ENCODE results near the gene ACOXL. TPM values are rescaled to one million over a fixed set of nuclear protein-coding genes. Genes with fewer than 3 reads are reported as not detected.

Gene ACOXL
- total and polyA plus RNA-seq, 9 of the 15 experiments (the other 6 are each of a cell fraction or from before 2014, with no cell fraction given) = 0.31 to 0.56 TPM; not detected in 7

DNA sequence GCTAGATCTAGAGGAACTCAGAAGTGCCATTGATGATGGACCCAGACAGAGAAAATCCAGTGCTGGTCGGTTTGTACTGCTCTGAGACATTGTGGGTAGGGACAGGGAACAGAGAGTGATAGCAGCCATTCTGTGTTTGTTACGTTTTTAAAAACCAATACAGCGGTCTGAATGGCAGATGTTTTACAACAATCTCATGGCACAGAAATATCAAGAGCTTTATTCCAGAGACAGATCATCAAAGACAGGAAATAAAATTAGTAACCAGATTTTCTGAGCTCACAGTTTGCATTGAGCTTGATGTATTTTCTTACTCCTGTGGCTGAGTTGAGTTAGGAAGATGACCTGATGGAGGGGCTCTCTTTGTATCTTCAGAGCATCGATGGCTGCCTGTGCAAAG, 273.4 kb downstream of the ACOXL start:
- intact Hi-C loops (cut with micrococcal nuclease) = no loop called here

More for the DNA sequence above, 273.4 kb downstream of the ACOXL start:
- BruUV-seq (replicated peaks) = no TSS peak
- Histone ChIP-seq H3K4me1 (replicated peaks in 1 of 2; ENCODE audit: control insufficient read depth in 2 of 2, insufficient read depth in 2 of 2, low read length in 2 of 2) (no peaks in the 10 kb centered on the region), H3K27ac (ENCODE audit: extremely low read depth, low read depth, low read length) (no peak overlapping the region), H3K79me2 (ENCODE audit: control insufficient read depth, insufficient read depth, low read length) (no peaks in the 10 kb centered on the region), H3K9me1 (ENCODE audit: control insufficient read depth, insufficient read depth, low read length) (no peaks in the 10 kb centered on the region), H3K9me3 (replicated peaks; ENCODE audit: control insufficient read depth, insufficient read depth, low read depth, low read length) (no peaks in the 10 kb centered on the region), H3K27me3 (ENCODE audit: control insufficient read depth in 2 of 2, insufficient read depth in 2 of 2, low read length in 2 of 2) (peaks cover 2 to 5% of the 10 kb centered on the region in 2 experiments; a peak in 2 of 5 replicates), H3K4me3 (no peak overlapping the region), H3K4me2 (ENCODE audit: insufficient read depth, low read length) (no peak overlapping the region), H4K20me1 (replicated peaks; ENCODE audit: control insufficient read depth, insufficient read depth, low read length) (no peaks in the 10 kb centered on the region), H3K9ac (ENCODE audit: insufficient read depth in 1 of 2, low read depth in 2 of 2, low read length in 2 of 2) (no peak overlapping the region), H2AFZ (ENCODE audit: low read depth, low read length) (no peak overlapping the region), H3K36me3 (ENCODE audit: control insufficient read depth, insufficient read depth, low read length) (no peaks in the 10 kb centered on the region)
- FAIRE-seq (no peak), DNase-seq (ENCODE audit: extremely low read depth in 1 of 4, low spot score in 3 of 4) (no peak), ATAC-seq (no peak)
- in situ Hi-C loops (cut with MboI) = no loop called here
- ChIA-PET POLR2A (interaction anchor here (0.5 kb wide), 1 partner anchor 146 kb away, joined by 4 read pairs; no protein-coding TSS in a partner anchor), CTCF (ENCODE audit: low intra/inter-chr PET ratio) (no interaction called here)
- TF ChIP-seq, protein P1, sequence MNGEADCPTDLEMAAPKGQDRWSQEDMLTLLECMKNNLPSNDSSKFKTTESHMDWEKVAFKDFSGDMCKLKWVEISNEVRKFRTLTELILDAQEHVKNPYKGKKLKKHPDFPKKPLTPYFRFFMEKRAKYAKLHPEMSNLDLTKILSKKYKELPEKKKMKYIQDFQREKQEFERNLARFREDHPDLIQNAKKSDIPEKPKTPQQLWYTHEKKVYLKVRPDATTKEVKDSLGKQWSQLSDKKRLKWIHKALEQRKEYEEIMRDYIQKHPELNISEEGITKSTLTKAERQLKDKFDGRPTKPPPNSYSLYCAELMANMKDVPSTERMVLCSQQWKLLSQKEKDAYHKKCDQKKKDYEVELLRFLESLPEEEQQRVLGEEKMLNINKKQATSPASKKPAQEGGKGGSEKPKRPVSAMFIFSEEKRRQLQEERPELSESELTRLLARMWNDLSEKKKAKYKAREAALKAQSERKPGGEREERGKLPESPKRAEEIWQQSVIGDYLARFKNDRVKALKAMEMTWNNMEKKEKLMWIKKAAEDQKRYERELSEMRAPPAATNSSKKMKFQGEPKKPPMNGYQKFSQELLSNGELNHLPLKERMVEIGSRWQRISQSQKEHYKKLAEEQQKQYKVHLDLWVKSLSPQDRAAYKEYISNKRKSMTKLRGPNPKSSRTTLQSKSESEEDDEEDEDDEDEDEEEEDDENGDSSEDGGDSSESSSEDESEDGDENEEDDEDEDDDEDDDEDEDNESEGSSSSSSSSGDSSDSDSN (IDR thresholded peaks at IDR 0.05; ENCODE audit: borderline replicate concordance in 1 of 2, low read depth in 2 of 2, low read length in 2 of 2) = no peak
- TF ChIP-seq GTF2A2 (tag; IDR thresholded peaks at IDR 0.05) = no peak
- no peak for TF ChIP-seq HLTF (IDR thresholded peaks at IDR 0.05)
- TF ChIP-seq ARNT (IDR thresholded peaks at IDR 0.05) = no peak
- no peak for TF ChIP-seq CHCHD3 (CRISPR knock-in tag; IDR thresholded peaks at IDR 0.05)
- TF ChIP-seq HNRNPK (IDR thresholded peaks at IDR 0.05; ENCODE audit: low read depth, low read length, poor library complexity, severe bottlenecking) = no peak
- 0% methylated on average over 4 of the region's 4 CpGs for WGBS (ENCODE audit: insufficient coverage, low coverage, missing lambda C conversion rate)

Measured in K562 (cell line).